GM13976 (cell line): Measurements from ENCODE around the gene GRM5.

ENCODE experiments used
- DNase-seq: peaks from one replicate; pipeline ENCODE4 v3.0.0; 2012; ENCODE audit warnings: low spot score
- in situ Hi-C: fragments of 300-500 bp; cut with MboI; formaldehyde crosslinking; loops from one replicate; pipeline ENCODE4 v1.12.0; 2022; ENCODE audit warnings: low sequenced_read_pairs, mixed read lengths, inconsistent platforms; ENCODE audit not compliant: unreplicated experiment
- TF ChIP-seq, protein P1 (sequence below): IDR thresholded peaks from 2 replicates; pipeline ENCODE4 v1.5.1; 2012; ENCODE audit warnings: borderline replicate concordance, mild to moderate bottlenecking; ENCODE audit not compliant: insufficient read depth; ENCODE audit errors: extremely low read depth, missing control alignments, control extremely low read depth

Gene GRM5

DNA sequence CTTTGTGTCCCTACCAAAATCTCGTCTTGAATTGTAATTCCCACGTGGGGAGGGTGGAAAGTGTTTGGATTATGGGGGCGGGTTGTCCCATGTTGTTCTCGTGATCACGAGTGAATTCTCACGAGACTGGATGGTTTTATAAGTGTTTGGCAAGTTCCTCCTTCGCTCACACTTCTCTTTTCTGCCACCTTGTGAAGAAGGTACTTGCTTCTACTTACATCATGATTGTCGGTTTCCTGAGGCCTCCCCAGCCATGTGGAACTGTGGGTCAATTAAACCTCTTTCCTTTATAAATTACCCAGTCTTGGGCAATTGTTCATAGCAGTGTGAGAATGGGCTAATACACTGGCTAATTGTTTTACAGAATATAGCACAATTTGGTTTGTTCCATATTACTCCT, 326.3 kb downstream of the GRM5 start:
- TF ChIP-seq, protein P1, sequence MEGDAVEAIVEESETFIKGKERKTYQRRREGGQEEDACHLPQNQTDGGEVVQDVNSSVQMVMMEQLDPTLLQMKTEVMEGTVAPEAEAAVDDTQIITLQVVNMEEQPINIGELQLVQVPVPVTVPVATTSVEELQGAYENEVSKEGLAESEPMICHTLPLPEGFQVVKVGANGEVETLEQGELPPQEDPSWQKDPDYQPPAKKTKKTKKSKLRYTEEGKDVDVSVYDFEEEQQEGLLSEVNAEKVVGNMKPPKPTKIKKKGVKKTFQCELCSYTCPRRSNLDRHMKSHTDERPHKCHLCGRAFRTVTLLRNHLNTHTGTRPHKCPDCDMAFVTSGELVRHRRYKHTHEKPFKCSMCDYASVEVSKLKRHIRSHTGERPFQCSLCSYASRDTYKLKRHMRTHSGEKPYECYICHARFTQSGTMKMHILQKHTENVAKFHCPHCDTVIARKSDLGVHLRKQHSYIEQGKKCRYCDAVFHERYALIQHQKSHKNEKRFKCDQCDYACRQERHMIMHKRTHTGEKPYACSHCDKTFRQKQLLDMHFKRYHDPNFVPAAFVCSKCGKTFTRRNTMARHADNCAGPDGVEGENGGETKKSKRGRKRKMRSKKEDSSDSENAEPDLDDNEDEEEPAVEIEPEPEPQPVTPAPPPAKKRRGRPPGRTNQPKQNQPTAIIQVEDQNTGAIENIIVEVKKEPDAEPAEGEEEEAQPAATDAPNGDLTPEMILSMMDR, result no peak
- in situ Hi-C loops, result no loop called here
- no peak for DNase-seq

DNA sequence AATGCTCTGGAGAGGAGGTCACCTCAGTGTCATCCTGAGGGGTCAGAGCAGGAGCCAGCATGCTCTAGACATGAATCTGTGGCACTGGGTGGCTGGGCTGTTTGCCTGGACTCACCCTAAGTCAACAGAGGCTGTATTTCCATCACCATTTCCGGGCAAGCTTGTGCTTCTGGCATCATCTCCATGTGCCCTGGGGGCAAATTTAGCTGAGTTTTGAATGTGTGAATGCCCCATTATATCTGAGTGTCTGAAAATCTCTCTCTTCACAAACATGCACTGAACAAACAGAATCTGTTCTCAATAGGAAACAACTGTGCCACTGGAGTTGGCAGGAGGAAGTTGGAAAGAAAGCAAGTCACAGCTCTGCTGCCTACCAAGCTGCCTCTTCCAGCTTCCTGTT, 356.2 kb downstream of the GRM5 start:
- in situ Hi-C loops, result no loop called here
- TF ChIP-seq, protein P1, result no peak
- DNase-seq, result no peak

DNA sequence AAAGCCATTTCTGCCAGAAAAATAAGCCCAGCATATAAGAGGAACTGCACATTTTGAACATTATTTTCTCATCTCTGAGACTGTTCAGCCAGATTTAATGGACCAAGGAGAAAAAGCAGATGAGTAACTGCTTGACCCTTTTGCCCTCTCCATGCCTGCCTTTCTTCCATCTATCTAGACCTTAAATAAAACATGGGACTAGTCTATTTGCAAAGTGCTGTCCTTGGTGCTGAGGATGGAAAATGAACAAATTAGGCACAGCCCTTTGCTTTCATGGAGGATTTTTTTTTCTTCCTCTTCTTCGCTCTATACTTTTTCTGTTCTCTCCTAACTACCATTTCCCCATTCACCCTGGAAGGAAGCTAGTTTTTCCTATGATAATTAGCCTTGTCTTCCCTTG, 361.3 kb downstream of the GRM5 start:
- in situ Hi-C loops, result no loop called here
- TF ChIP-seq, protein P1, result no peak
- DNase-seq, result no peak

DNA sequence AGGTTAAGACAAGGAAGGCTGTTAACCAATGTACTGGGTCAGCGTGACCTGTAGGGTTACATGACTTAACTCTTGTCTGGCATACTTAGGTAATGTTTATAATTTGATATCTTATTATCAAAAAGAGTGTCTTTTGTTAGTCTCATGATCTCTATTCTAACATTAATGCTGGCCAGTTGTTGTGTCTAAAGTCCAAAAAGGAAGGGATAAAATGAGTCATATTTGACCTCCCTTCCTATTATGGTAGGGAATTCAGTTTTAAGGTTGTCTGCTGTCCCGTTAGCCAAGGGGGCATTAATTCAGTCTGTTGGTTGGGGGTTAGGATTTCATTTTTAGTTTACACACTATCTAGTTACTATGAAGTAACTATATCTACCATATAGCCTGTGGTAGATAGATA, 364.0 kb downstream of the GRM5 start:
- no peak for DNase-seq
- TF ChIP-seq, protein P1, result no peak
- in situ Hi-C loops, result no loop called here

DNA sequence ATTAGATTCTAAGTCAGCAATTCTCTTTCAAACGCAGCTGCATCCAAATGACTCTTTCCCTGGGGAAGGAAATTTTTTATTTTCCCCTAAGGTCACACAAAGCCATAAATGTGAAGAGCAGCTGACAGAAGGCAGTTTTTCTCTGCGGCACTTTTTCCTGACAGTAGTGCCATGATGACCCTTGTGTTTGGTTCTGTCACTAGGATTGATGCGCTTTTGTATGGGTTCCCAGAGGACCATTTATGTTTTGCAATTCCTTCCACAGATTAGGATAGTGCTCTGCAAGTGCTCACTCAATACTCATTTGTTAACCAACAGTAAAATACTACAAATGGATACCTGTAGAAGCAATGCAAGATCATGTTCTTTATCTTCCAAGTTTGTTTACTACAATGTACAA, 368.6 kb downstream of the GRM5 start:
- no peak for DNase-seq

DNA sequence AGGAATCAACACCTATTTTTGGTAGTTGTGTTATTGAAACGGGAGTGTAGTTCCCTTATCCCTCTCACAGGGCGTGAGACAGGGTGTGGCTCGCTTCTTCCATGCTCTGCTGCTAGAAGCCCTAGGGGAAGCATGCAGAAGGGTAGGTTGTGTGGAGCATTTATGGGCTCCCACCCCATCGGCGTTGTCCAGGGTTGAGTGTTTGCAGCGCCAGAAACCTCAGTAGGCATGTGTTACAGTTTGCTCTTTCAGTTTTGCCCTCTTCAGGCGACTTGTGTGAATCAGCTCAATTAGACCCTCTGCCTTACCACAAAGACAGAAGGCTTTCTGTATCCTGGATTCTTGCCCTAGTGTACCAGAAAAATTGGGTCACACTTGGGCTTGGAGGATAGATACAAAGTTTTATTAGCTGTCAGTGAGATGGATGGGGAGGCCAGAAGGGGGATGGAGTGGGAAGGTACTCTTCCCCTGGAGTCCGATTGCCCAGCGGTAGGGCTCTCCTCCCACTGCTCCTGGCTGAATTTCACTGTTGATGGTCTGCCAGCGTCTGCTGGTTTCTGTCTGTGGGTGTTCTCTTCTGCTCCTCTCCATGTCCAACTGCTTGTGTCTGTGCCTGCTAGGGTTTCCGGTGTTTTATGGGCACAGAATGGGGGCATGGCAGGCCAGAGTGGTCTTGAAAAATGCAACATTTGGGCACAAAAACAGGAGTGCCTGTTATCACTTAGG, 369.9 kb downstream of the GRM5 start:
- no peak for DNase-seq
- TF ChIP-seq, protein P1, result no peak
- in situ Hi-C loops, result no loop called here

More for the DNA sequence above, 368.6 kb downstream of the GRM5 start:
- in situ Hi-C loops, result no loop called here
- TF ChIP-seq, protein P1, result no peak
